ENCODE results near the gene ABHD16A. TPM values are rescaled to one million over a fixed set of nuclear protein-coding genes. Genes with fewer than 3 reads are reported as not detected.

The ABHD16A gene
- total and polyA plus RNA-seq, 2 of the 13 experiments (the other 11 are each of a cell fraction or from before 2014, with no cell fraction given), result 43.5 to 45.4 TPM

- TF ChIP-seq ZNF703 (CRISPR knock-in tag; IDR thresholded peaks at IDR 0.05; ENCODE audit: borderline replicate concordance), result no peak
- TF ChIP-seq CENPX (CRISPR knock-in tag; IDR thresholded peaks at IDR 0.05), result no peak
- peak; percentile 72; the same call in 1 of the 2 replicates for TF ChIP-seq RNF219 (CRISPR knock-in tag; IDR thresholded peaks at IDR 0.05)
- TF ChIP-seq ATF1 (CRISPR knock-in tag; IDR thresholded peaks at IDR 0.05), result peak; percentile 87
- peak; percentile 87 for TF ChIP-seq XRCC5 (optimal IDR thresholded peaks at IDR 0.05; ENCODE audit: low read length)
- no peak for TF ChIP-seq ZNF7 (CRISPR knock-in tag; IDR thresholded peaks at IDR 0.05)
- 0 out of 2 replicates have a peak, but pooled peaks have one; percentile 23 for TF ChIP-seq ZNF589 (CRISPR knock-in tag; conservative IDR thresholded peaks at IDR 0.05)
- no peak; the same call in 1 of the 2 replicates for TF ChIP-seq CHCHD3 (CRISPR knock-in tag; IDR thresholded peaks at IDR 0.05)
- no peak for TF ChIP-seq ZNF781 (CRISPR knock-in tag; IDR thresholded peaks at IDR 0.05; ENCODE audit: borderline replicate concordance, not compliant biosample characterization)
- no peak for TF ChIP-seq REL (CRISPR knock-in tag; conservative IDR thresholded peaks at IDR 0.05)
- no peak for TF ChIP-seq MTF2 (CRISPR knock-in tag; IDR thresholded peaks at IDR 0.05; ENCODE audit: borderline replicate concordance)
- TF ChIP-seq BRCA1 (CRISPR knock-in tag; IDR thresholded peaks at IDR 0.05), result no peak
- TF ChIP-seq KLF15 (CRISPR knock-in tag; IDR thresholded peaks at IDR 0.05; ENCODE audit: borderline replicate concordance), result no peak
- TF ChIP-seq PBX2 (CRISPR knock-in tag; IDR thresholded peaks at IDR 0.05), result no peak
- TF ChIP-seq RARA (CRISPR knock-in tag; IDR thresholded peaks at IDR 0.05), result no peak
- peak; percentile 45; the same call in 1 of the 2 replicates for TF ChIP-seq ZNF609 (CRISPR knock-in tag; IDR thresholded peaks at IDR 0.05; ENCODE audit: borderline replicate concordance)
- 0 out of 4 replicates have a peak, but pooled peaks of 1 of the 2 experiments have one; percentile 5 for TF ChIP-seq MAFK (conservative IDR thresholded peaks at IDR 0.05 in 1 of 2, IDR thresholded peaks at IDR 0.05 in 1 of 2; ENCODE audit: low read length in 2 of 2)
- TF ChIP-seq ZNF333 (CRISPR knock-in tag; IDR thresholded peaks at IDR 0.05; ENCODE audit: borderline replicate concordance), result peak; percentile 49; the same call in 1 of the 2 replicates
- 0 out of 2 replicates have a peak, but pooled peaks have one; percentile 11 for TF ChIP-seq ZSCAN29 (CRISPR knock-in tag; conservative IDR thresholded peaks at IDR 0.05)
- no peak for TF ChIP-seq IKZF1 (IDR thresholded peaks at IDR 0.05)
- no peak for TF ChIP-seq ZKSCAN1 (IDR thresholded peaks at IDR 0.05; ENCODE audit: low read length)
- peak; percentile 77 for TF ChIP-seq TMF1 (CRISPR knock-in tag; IDR thresholded peaks at IDR 0.05; ENCODE audit: low read depth)
Observed at GRCh38 chr6:31702819-31703716, at the start of gene ABHD16A (continued).
